ELF-1 (cell line): ENCODE data around the gene GLIS1.
"Not testable (repeated sequence)": the region's sequence is repeated elsewhere in the genome, so short reads cannot be mapped to it uniquely, and the experiment has no call there.

ENCODE experiments used
- DNase-seq: peaks from one replicate; pipeline ENCODE4 v3.0.0-alpha.2; 2016; ENCODE audit warnings: low read depth, low spot score

The GLIS1 gene

DNA sequence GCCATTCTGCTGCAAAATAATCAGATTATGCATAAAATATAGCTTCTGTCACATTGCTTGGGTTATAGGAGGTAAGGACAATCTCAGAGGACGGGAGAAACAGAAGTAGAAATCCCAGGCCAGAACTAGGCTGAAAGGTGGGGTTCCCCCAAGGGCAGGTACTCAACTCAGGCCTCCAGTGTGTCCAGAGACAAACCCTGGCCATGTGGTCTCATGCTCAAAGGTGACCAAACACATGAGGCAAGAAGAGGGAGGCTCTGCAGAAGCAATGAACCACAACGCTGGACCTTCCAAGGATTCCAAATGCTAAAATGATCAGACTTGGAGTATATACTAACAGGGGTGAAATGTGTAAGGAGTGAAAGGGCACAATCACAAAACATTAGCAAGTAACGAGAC, 176.0 kb downstream of the GLIS1 start:
- no peak for DNase-seq

DNA sequence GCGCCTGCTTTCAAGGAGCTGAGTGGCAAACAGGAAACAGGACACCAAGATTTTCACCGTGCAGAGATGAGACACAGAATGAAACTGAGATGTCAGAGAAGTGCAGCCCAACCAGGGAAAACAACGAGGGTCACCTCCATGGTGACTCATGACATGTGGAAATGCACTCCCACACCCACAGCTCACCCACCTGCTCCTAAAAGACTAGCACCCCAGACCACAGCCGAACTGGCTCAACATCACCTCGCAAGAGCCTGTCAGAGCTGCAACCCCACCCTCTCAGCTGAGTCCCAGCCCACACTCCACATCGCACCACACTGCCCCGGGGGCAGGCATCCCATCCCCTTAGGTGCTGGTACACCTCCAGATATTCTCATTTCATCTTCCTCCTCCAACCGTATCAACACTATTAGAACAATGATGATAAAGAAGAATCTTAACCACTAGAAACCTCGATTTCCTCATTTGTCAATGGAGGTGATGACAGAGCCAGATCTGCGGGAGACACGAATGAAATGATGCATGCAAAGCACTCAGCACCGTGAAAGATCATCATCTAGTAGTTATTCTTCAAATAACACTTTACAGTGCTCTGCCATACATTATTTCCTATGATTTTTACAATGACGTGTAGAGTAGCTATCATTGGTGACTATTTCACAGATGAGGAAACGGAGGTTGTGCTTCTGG, 176.5 kb downstream of the GLIS1 start:
- DNase-seq: no peak

DNA sequence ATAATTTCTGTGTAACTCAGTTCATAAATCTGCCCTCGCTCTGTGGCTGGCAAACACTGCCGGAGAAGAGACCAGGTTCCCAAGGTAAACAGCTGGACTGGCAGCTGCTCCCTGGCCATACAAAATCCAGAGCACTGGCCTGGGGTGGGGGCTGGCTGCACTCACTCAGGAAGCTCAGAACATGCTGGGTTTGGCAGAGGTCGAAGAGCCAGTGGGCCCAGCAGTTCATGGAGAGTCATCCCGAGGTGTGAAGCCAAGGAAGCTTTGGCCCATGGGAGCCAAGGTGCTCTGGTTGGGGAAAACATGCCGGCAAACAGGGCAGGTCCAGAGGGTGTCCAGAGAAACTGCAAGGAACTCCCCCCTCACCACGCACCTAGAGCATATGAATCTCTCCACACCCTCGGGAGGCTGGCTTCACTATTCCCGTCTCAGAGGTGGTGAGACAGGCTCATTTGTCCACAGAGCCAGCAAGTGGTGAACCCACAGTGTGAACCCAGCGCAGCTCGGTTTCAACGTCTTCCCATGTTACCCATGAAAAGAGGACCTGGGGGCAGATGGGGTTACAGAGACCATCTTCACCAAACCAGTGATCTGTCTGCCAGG, 177.4 kb downstream of the GLIS1 start:
- no peak for DNase-seq

DNA sequence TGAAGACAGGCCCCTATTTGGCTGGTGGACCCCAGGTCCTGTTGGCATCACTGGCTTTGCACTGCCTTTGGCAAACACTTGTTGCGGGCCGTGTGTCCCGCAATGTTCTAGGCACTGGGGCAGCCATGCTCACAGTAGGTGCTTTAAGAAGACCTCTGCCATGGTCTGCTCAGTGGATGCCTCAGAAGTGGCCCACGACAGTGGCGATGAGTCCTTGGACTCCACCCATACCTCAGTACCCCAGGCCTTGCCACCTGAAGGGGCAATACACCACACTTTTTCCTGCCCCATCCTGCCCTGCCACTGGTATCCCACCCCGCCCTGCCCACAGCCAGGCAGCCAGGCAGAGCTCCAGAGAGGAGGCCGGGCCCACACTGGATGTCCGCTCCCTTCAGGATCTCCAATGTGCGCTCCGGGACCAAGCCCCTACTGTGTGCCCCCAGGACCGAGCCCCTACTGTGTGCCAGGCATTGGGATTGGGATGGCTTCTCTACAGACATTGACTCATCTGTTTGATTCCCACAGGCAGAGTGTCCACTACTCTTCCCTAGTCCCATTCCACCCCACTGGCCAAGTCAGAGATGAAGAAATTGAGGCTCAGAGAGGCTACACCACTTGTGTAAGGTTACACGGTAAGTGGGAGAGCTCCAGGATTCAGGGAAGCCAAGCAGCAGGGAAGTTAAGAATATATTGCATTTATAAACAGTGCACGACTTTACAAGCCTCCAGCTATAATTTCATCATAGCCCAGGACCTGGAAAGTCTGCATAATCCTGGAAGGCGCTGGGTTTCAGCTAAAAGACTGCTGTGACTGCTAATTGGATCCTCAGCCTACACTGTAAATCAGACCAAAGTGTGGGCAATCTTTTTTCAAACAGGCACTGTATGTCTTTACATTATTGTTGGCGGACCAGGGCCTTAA, 178.1 kb downstream of the GLIS1 start:
- no peak for DNase-seq

DNA sequence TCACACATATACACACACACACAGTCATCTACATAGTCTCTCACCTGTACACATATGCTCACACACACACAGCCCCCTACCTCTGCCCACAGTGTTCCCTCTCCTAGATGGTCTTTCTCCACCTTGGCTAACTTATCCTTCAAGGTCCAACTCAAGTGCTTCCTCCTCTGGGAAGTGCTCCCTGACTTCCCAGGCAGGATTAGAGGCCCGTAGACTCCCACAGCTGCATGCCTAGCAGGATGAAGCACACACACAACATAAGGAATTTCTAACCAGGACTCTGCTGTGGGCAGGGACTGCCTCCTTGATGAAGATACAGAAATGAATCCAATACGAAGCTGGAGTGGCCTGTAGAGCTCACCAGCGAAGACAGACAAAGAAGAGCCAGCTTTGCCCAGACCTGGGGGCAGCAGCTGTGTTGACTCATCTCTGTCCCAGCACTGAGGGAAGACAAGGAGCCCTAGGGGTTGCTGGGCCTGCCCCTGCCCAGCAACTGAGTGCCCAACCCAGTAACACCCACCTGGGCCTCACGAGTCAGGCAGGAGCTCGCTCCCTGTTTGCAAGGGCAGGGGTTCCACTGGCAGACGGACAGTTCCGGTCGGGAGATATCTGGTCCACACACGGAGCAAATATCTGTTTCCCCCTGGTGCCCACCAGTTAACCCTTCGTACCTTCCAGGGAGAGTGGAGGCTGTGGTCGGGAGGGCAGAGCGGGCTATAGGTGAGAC, 178.9 kb downstream of the GLIS1 start:
- no peak for DNase-seq

DNA sequence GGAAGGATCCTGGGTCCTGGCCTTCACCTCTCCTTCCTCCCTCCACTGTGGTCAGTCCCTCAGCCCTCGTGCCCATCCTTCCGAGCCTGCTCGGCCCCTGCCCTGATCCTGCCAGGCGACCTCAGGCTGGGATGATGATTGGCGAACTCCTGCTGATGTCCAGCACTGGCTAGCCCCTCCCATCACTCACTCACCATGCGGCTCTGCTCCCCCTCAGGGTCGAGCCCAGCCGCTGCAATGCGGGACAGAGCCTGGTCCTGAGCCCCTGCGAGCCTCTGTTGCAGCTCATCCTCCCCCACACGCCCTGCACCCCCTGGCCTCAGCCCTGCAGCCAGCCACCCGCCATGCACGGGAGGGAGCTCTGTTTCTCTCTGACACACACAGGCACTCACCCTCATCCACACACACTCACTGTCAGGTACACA, 179.6 kb downstream of the GLIS1 start:
- peak; percentile 57 for DNase-seq

DNA sequence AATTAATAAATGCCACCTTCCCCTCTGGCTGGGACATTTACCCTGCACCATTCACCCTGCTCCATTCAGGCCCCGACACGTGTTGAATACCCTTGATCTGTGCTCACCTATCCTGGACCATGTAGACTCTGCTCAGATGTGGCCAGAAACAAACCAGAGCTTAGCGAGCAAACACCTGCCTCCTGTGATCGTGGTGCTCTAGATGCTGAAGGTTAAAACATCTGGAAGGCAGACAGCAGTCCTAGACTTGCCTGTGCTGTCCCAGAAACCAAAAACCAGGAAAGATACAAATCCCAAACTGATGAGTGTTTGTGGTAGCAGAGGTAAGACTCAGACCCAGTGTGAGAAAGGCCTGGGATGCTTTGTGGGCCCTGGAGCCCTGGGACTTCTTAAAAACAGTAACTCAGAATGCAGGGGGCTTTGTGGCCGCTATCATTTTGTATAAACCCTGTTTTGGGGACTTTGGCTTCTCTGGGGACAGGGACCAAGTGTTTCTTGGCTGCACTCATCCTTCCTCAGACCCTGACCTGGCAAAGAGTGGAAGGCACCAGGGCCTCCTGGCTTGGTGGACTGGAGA, 180.1 kb downstream of the GLIS1 start:
- DNase-seq: no peak

DNA sequence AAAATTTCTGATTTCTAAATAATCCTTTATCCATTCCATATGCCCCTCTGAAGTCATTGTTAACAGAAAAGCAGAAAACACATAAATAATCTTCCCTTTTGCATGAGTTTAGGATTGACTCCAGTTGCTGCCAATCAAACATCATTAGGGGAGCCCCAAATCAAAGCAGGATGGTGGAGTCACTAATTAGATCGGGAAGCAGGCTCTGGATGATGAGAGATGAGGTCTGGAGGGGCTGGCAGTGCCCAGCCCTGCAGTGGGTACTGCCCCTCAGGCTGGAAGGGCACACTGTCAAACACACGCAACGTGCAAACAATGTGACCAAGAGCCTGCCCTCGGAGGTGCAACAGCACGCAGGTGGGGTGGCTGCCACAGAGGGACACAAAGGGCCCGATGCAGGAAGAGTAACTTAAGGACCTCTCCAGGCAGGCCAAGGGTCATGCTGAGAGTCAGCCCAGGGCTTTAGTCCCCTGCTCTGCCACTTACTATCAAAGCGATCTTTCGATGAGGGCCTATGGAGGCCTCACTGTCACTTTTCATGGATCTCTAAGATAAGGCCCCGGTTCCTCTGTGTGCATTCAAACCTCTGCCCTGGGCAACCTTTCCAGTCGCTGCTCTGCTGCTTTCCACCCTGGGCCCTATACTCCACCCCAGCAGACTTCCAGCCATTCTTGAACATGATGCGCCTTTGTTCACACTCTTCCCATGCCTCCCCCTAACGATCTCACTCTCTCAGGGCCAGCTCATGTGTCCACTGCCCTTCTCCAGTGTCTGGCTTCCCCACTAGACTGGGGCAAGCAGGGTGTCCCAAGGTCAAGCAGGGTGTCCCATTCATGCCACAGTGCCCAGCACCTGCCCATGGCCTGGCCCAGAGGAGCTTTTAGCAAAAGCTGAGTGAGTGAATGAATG, 180.9 kb downstream of the GLIS1 start:
- DNase-seq: no peak

DNA sequence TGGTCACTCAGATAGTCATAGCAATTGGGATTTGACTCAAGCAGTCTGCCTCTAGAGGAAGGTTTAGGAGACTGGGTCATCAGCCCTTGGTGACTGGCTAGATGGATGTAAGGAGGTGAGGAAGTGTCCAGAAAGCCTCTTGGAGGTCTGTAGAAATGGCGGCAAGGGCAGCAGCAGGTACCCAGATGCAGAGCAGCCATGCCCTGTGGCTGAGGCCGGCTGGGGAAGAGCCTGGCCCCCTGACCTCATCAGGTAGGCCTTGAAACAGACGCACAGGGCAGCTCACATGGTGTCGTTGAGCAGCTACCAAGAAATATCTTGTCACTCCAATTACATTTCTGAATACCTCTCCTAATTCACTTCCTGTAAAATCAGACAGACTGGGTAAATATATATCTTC, 181.6 kb downstream of the GLIS1 start:
- DNase-seq: no peak

DNA sequence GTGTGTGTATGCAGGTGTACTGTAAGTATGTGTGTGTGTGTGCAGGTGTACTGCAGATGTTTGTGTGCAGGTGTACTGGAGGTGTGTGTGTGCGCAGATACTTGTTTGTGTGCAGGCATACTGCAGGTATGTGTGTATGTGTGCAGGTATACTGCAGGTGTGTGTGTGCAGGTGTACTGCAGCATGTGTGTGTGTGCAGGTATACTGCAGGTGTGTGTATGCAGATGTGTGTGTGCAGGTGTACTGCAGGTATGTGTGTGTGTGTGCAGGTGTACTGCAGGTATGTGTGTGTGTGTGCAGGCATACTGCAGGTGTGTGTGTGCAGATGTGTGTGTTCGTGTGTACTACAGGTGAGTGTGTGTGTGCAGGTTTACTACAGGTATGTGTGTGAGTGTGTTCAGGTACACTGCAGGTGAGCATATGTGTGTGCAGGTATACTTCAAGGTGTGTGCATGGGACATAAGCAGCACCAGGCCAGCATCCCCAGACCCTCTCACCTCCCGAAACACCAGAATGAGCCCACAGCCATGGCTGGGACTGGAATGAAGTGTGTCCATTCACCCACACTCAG, 182.2 kb downstream of the GLIS1 start:
- DNase-seq: no peak

DNA sequence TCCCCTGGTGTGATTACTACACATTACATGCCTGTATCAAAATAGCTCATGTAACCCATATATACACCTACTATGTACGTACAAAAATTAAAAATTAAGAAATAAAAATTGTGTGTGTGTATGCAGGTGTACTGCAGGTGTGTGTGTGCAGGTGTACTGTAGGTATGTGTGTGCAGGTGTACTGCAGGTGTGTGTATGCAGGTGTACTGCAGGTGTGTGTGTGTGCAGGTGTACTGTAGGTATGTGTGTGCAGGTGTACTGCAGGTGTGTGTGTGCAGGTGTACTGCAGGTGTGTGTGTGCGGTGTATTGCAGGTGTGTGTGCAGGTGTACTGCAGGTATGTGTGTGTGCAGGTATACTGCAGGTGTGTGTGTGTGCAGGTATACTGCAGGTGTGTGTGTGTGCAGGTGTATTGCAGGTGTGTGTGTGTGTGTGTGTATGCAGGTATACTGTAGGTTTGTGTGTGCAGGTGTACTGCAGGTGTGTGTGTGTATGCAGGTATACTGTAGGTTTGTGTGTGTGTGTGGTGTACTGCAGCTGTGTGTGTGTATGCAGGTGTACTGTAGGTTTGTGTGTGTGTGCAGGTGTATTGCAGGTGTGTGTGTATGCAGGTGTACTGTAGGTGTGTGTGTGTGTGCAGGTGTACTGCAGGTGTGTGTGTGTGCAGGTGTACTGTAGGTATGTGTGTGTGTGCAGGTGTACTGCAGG, 183.2 kb downstream of the GLIS1 start:
- DNase-seq: not testable (repeated sequence)

DNA sequence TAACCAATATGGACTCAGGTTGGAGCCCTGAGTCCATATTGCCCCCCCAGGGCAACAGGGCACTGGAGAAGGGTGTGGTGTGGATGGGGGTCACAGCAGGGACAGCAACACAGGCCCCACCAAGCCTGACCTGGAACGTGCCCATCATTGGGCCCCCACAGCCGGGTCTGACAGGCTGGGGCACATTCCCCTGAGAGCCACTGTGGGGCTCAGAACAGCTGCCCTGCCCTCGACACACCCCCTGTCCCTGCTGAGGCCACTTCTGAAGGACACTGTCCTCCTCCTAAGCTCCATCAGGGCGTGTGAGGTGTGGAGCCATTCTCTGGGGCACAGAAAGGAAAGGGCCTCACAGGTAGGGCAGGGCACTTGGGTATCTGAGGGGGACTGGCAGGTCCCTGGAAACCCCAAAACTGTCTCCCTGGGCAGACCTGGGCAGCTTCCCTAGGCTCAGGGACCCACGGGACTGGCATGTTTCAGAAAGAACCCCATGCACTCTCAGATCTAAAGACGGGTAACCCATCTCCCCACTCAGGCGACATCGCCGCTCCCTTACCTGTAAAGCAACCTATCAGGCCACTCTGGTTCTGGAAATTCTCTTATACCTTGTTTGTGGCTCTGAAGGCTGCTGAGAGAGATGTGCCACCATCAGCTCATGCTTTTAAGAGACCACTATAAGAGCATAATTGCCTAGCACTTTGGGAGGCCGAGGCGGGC, 184.2 kb downstream of the GLIS1 start:
- no peak for DNase-seq

DNA sequence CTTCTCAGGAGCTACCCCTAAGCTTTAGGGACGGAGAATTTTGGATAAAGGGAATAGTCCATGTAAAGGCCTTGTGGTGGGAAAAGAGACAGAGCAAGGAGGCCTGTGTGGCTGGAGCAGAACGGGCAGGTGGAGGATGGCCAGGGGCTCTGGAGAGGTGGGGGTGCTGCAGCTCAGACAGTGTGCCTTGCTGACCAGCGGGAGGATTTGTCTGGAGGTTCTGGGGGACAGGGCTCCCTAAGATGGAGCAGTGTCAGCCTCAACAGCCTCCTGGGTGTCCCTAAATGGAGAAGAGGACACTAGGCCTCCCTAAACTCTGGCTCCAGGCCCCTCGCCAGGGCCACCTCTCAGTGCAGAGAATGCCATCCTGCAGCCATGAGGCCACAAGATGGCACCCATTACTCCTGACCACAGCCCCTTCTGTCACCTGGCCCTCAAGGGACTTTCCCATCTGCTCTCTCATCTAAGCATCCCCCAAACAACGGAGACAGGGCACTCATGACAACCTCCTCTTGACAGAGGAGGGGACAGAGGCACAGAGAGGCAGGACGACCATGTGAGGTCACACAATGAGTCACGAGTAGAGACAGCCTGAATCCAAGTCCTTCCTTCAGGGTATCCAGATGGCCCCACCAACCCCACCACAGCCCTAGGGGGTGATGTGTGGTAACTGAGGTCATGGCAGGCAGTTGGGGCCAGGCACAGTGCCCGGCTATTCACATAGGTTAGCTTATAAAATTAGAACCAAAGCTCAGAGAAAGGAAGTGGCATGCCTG, 185.0 kb downstream of the GLIS1 start:
- no peak for DNase-seq

DNA sequence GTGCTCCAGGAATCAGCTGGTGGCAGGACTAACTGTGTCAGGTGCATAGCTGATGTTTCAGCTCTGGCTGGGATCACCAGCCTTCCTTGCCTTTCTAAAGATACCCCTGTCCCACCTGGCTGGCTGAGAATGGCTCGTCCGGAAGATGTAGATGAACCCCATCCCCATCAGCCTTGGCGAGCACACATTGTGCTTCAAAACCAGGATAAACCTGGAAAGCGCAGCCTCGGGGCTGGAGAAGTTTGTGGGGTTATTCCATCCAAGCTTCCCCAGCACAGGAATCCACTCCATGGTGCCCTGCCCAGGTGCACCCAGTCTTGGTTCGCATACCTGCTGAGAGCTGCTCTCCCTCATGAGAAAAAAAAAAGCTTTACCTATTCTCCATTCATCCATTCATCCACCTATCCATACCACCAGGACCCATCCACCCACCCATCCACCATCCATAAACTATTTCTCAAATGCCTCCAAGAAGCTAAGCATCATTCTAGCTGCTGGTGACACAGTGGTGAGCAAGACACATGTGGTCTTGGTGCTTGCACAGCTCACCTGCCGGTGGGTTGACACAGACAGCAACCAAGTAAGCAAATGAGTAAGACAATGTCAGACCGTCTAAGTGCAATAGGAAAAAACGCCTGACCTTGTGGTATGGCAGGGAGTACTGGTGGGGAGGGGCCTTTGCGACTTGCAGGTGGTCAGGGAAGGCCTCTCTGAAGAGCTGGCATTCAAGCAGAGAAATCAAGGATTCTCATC, 185.8 kb downstream of the GLIS1 start:
- no peak for DNase-seq

DNA sequence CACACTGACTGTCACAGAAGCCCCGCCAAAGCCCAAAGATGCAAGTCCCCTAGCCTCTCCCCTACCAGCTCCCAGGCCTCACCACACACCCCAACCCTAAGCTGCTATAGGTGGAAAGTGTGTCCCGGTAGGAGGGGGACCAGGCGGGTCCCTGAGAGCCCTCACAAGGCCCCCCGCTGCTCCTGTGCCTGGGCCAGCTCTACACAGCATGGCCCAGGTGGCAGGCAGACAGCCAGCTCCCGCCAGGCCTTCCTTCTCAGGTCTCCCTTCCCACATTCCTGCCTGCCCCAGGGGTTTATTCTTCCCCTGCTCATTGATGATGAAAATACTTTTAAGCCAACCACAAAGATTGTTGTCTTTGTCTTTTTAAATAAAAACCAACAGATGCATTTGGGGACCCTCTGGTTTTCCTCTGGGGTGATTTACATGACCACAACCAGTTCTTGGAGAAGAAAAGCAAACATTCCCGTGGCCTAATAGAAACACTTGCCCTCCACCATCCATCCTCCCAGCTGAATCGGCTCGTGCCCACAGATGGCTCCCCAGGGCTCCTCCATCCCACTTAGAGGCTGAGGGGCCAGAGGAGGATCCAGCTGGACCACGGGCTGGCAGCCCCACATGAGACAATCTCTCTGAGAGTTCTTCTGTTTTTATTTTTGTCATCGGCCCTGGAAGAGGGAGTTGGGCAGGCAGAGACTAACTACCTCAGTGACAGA, 186.7 kb downstream of the GLIS1 start:
- DNase-seq: no peak

DNA sequence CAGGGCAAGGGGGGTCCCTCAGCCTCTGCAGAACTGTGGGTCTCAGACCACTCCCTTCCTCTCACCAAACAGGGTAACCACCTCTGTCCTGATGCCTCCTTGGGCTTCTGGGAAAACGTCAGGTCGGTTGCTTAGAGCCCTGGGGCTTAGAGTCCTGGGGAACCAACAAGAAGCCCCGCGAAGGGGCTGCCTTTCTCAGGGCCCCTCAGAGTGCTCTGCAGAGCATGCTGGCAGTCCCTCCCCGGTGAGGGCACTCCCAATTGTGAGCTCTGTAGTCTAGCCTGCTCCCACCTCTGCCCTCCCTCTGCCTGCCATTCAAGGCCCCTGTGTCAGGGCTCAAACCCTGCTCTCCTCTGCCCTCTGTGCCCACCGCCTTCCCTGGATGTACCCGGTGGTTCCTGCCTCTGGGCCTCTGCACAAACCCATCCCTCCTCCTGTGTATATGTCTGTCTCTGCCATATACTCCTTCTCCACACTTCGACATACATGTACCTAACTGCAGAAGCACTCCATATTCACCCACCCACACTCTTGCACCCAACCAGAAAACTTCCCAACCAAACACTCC, 187.5 kb downstream of the GLIS1 start:
- DNase-seq: no peak
